HG02973 (cell line): Measurements from ENCODE around the gene RGS10.
A peak's percentile ranks its signal among the peaks of the same experiment; 100 is the strongest.
"Not testable (repeated sequence)": the region's sequence is repeated elsewhere in the genome, so short reads cannot be mapped to it uniquely, and the experiment has no call there.

Experiments used
- ATAC-seq: cut with Tn5 transposase; IDR thresholded peaks from one replicate; pipeline ENCODE4 v1.9.1; 2021; ENCODE audit warnings: moderate library complexity; ENCODE audit not compliant: unreplicated experiment

RGS10 gene

GRCh38 chr10:119542357-119542987 lies at the start of gene RGS10:
Gene RGS10, minus strand, starts transcription at chr10:119542719. Its CDS starts 81 bp downstream, at chr10:119542638.
- ATAC-seq = peak; percentile 63

- no peak for ATAC-seq
Measured at GRCh38 chr10:119588071-119588470, 45.6 kb upstream of the RGS10 start.

- no peak for ATAC-seq
Measured at GRCh38 chr10:119578355-119578754, 35.8 kb upstream of the RGS10 start.

GRCh38 chr10:119575991-119576390 lies 33.5 kb upstream of the RGS10 start:
- ATAC-seq = no peak

GRCh38 chr10:119575506-119575905 lies 33.0 kb upstream of the RGS10 start:
- ATAC-seq = no peak

- ATAC-seq = no peak
Measured at GRCh38 chr10:119567978-119568377, 25.5 kb upstream of the RGS10 start.

GRCh38 chr10:119562097-119562496 lies 19.6 kb upstream of the RGS10 start:
- ATAC-seq = no peak

- not testable (repeated sequence) for ATAC-seq
Measured at GRCh38 chr10:119559511-119559910, 17.0 kb upstream of the RGS10 start.

GRCh38 chr10:119556081-119556480 lies 13.6 kb upstream of the RGS10 start:
- ATAC-seq = not testable (repeated sequence)

- ATAC-seq = no peak
Measured at GRCh38 chr10:119555178-119555784, 12.8 kb upstream of the RGS10 start.

- no peak for ATAC-seq
Measured at GRCh38 chr10:119550827-119551226, 8.3 kb upstream of the RGS10 start.

GRCh38 chr10:119549247-119549999 lies 6.9 kb upstream of the RGS10 start:
- no peak for ATAC-seq

- no peak for ATAC-seq
Measured at GRCh38 chr10:119546009-119546408, 3.5 kb upstream of the RGS10 start.

GRCh38 chr10:119545310-119545709 lies 2.8 kb upstream of the RGS10 start:
- ATAC-seq = no peak

GRCh38 chr10:119543814-119544642 lies 1.5 kb upstream of the RGS10 start:
- ATAC-seq = no peak

GRCh38 chr10:119542988-119543813 lies 682 bp upstream of the RGS10 start:
- peak; percentile 40 for ATAC-seq

GRCh38 chr10:119541459-119542356 lies 811 bp downstream of the RGS10 start:
- ATAC-seq = peak; percentile 11

GRCh38 chr10:119541046-119541445 lies 1.5 kb downstream of the RGS10 start:
- ATAC-seq = no peak

GRCh38 chr10:119540038-119540437 lies 2.5 kb downstream of the RGS10 start:
- ATAC-seq = no peak
